ENCODE results near the gene ZNF280A. TPM values are rescaled to one million over a fixed set of nuclear protein-coding genes. Genes with fewer than 3 reads are reported as not detected.

ZNF280A gene
- total and polyA plus RNA-seq, 10 donors = 0.51 TPM; not detected in 9

DNA sequence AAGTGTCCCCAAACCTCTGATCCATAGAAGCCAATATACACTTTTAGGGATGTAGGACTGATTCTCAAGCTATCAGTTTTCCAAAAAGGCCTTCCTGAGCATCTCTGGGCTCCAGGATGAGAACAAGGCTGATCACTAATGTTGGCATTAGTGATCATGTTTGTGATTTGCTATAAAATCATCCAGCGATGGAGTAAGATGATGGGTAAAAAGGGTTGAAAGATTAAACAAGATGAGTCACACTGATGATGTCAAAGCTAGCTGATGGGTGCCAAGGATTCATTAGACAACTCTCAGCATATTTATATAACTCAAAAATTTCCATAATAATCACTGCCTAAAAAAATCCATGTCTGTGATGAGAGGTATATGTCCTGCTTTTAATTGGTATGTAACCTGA lies 54.3 kb downstream of the ZNF280A start:
- 83 to 96% (median 90%) methylated on average over 1 of the region's 1 CpG for WGBS, 5 donors
- H3K27me3 ChIP-seq (replicated peaks in 1 of 7) = peaks cover 0 to 45% (median 12%) of the 10 kb centered on the region in 7 donors
- intact Hi-C loops (cut with DNase I; ENCODE audit: low total_unique reads) = no loop called here
- H3K4me1 ChIP-seq = peaks cover 0 to 12% (median 5%) of the 10 kb centered on the region in 6 donors
- peaks cover 0 to 34% (median 26%) of the 10 kb centered on the region in 8 donors for H3K9me3 ChIP-seq
- DNase-seq = no peak
- H3K27ac ChIP-seq = no peak overlapping the region
- TF ChIP-seq POLR2AphosphoS5 (IDR thresholded peaks at IDR 0.05) (no peak), CTCF (IDR thresholded peaks at IDR 0.05 in 8 of 11, conservative IDR thresholded peaks at IDR 0.05 in 3 of 11) (no peak), POLR2A (IDR thresholded peaks at IDR 0.05) (no peak)
- no peak overlapping the region for H3K4me3 ChIP-seq
- H3K36me3 ChIP-seq = no peaks in the 10 kb centered on the region

GRCh38 chr22:22465094-22465602 lies 54.9 kb downstream of the ZNF280A start:
- peaks cover 0 to 34% (median 30%) of the 10 kb centered on the region in 8 donors for H3K9me3 ChIP-seq
- intact Hi-C loops (cut with DNase I; ENCODE audit: low total_unique reads) = no loop called here
- peaks cover 0 to 12% (median 5%) of the 10 kb centered on the region in 6 donors for H3K4me1 ChIP-seq
- TF ChIP-seq POLR2AphosphoS5 (IDR thresholded peaks at IDR 0.05) (no peak), CTCF (IDR thresholded peaks at IDR 0.05 in 8 of 11, conservative IDR thresholded peaks at IDR 0.05 in 3 of 11) (no peak), POLR2A (IDR thresholded peaks at IDR 0.05) (no peak)
- 70 to 78% (median 76%) methylated on average over 7 of the region's 7 CpGs for WGBS, 5 donors
- peaks cover 0 to 51% (median 12%) of the 10 kb centered on the region in 7 donors for H3K27me3 ChIP-seq (replicated peaks in 1 of 7)
- no peak overlapping the region for H3K4me3 ChIP-seq
- H3K36me3 ChIP-seq = no peaks in the 10 kb centered on the region
- DNase-seq = no peak
- H3K27ac ChIP-seq = no peak overlapping the region

GRCh38 chr22:22464541-22465054 lies 55.5 kb downstream of the ZNF280A start:
- peaks cover 0 to 52% (median 12%) of the 10 kb centered on the region in 7 donors for H3K27me3 ChIP-seq (replicated peaks in 1 of 7)
- 85 to 90% (median 85%) methylated on average over 11 of the region's 11 CpGs for WGBS, 5 donors
- intact Hi-C loops (cut with DNase I; ENCODE audit: low total_unique reads) = no loop called here

More at GRCh38 chr22:22464541-22465054, 55.5 kb downstream of the ZNF280A start:
- Histone ChIP-seq H3K4me3 (no peak overlapping the region), H3K4me1 (peaks cover 0 to 12% (median 5%) of the 10 kb centered on the region in 6 donors), H3K27ac (no peak overlapping the region), H3K9me3 (peaks cover 0 to 34% (median 30%) of the 10 kb centered on the region in 8 donors), H3K36me3 (no peaks in the 10 kb centered on the region)
- no peak for TF ChIP-seq POLR2AphosphoS5 (IDR thresholded peaks at IDR 0.05)
- no peak for TF ChIP-seq CTCF (IDR thresholded peaks at IDR 0.05 in 8 of 11, conservative IDR thresholded peaks at IDR 0.05 in 3 of 11)
- TF ChIP-seq POLR2A (IDR thresholded peaks at IDR 0.05) = no peak
- DNase-seq = no peak
